RWPE2 (cell line): ENCODE results near the gene SGCB.
"Not testable (repeated sequence)": the region's sequence is repeated elsewhere in the genome, so short reads cannot be mapped to it uniquely, and the experiment has no call there.

Source experiments
- ATAC-seq: fragments of 200-7000 bp; cut with Tn5 transposase; 3 replicates; pipeline ENCODE4 v1.9.1; 2021; ENCODE audit warnings: low read depth
- DNase-seq: peaks from one replicate; pipeline ENCODE4 v3.0.0-alpha.2; 2020; ENCODE audit warnings: low spot score
- H3K27ac ChIP-seq: fragments of 450-650 bp; 2 replicates; pipeline ENCODE4 v1.5.1; 2017; ENCODE audit warnings: mild to moderate bottlenecking; ENCODE audit not compliant: poor library complexity, severe bottlenecking
- H3K27me3 ChIP-seq: fragments of 250-450 bp; sonication (Bioruptor Pico); 2 replicates; pipeline ENCODE4 v1.5.1; 2021; ENCODE audit warnings: mild to moderate bottlenecking, moderate library complexity; ENCODE audit not compliant: insufficient read depth, poor library complexity, severe bottlenecking
- H3K36me3 ChIP-seq: fragments of 250-450 bp; sonication (Bioruptor Pico); 2 replicates; pipeline ENCODE4 v1.5.1; 2020; ENCODE audit warnings: low read depth, mild to moderate bottlenecking, moderate library complexity
- H3K4me1 ChIP-seq: fragments of 250-450 bp; sonication (Bioruptor Pico); 2 replicates; pipeline ENCODE4 v1.5.1; 2021; ENCODE audit warnings: mild to moderate bottlenecking, moderate library complexity; ENCODE audit not compliant: insufficient read depth, poor library complexity, severe bottlenecking
- H3K4me3 ChIP-seq: fragments of 250-450 bp; sonication (Bioruptor Pico); 2 replicates; pipeline ENCODE4 v1.5.1; 2021; ENCODE audit warnings: mild to moderate bottlenecking, moderate library complexity; ENCODE audit not compliant: severe bottlenecking
- H3K9me3 ChIP-seq: fragments of 250-450 bp; sonication (Bioruptor Pico); 2 replicates; pipeline ENCODE4 v1.5.1; 2021; ENCODE audit warnings: mild to moderate bottlenecking, moderate library complexity; ENCODE audit not compliant: severe bottlenecking
- CTCF ChIP-seq: fragments of 450-650 bp; IDR thresholded peaks from one replicate; pipeline ENCODE4 v1.5.1; 2017; ENCODE audit warnings: mild to moderate bottlenecking, moderate library complexity; ENCODE audit not compliant: poor library complexity, severe bottlenecking

Gene SGCB

GRCh38 chr4:52038103-52038912 lies at the start of gene SGCB:
Gene SGCB (minus strand): TSS chr4:52038299. CDS start chr4:52038259, 40 bp downstream.
- H3K4me3 ChIP-seq: peak within 1 kb of the TSS; percentile 56
- no peaks in the 10 kb centered on the region for H3K9me3 ChIP-seq
- ATAC-seq (peak; percentile 94), DNase-seq (peak; percentile 55)
- TF ChIP-seq CTCF: no peak
- H3K27me3 ChIP-seq: no peaks in the 10 kb centered on the region
- H3K27ac ChIP-seq: no peak within 1 kb of the TSS
- peaks cover 13% of the 10 kb centered on the region; the same call in 1 of the 2 replicates for H3K36me3 ChIP-seq
- H3K4me1 ChIP-seq: peaks cover 6% of the 10 kb centered on the region

- not testable (repeated sequence) for ATAC-seq, DNase-seq, H3K27ac ChIP-seq, H3K4me3 ChIP-seq, H3K36me3 ChIP-seq, H3K27me3 ChIP-seq, H3K9me3 ChIP-seq, H3K4me1 ChIP-seq
Measured at GRCh38 chr4:52086425-52086824, 48.3 kb upstream of the SGCB start.

GRCh38 chr4:52081216-52081615 lies 43.1 kb upstream of the SGCB start:
- DNase-seq (no peak), ATAC-seq (no peak)
- no peaks in the 10 kb centered on the region for H3K9me3 ChIP-seq
- no peaks in the 10 kb centered on the region for H3K27me3 ChIP-seq
- no peak overlapping the region for H3K27ac ChIP-seq
- H3K4me1 ChIP-seq: no peaks in the 10 kb centered on the region
- no peak overlapping the region for H3K4me3 ChIP-seq
- TF ChIP-seq CTCF: no peak
- H3K36me3 ChIP-seq: 0 out of 2 replicates have a peak, but pooled peaks cover 2% of the 10 kb centered on the region

- DNase-seq (no peak), ATAC-seq (no peak)
- no peak for TF ChIP-seq CTCF
- no peaks in the 10 kb centered on the region for H3K9me3 ChIP-seq
- H3K27ac ChIP-seq: no peak overlapping the region
- no peaks in the 10 kb centered on the region for H3K4me1 ChIP-seq
- no peaks in the 10 kb centered on the region for H3K27me3 ChIP-seq
- 0 out of 2 replicates have a peak, but pooled peaks cover 2% of the 10 kb centered on the region for H3K36me3 ChIP-seq
- H3K4me3 ChIP-seq: no peak overlapping the region
Measured at GRCh38 chr4:52079659-52080058, 41.6 kb upstream of the SGCB start.

- Histone ChIP-seq H3K27me3 (no peaks in the 10 kb centered on the region), H3K9me3 (no peaks in the 10 kb centered on the region), H3K4me3 (no peak overlapping the region), H3K36me3 (0 out of 2 replicates have a peak, but pooled peaks cover 2% of the 10 kb centered on the region), H3K27ac (no peak overlapping the region), H3K4me1 (no peaks in the 10 kb centered on the region)
- ATAC-seq (no peak), DNase-seq (no peak)
- TF ChIP-seq CTCF: no peak
Measured at GRCh38 chr4:52076731-52077130, 38.6 kb upstream of the SGCB start.
